Measurements from ENCODE around the gene HDAC5.
"Not testable (repeated sequence)": the region's sequence is repeated elsewhere in the genome, so short reads cannot be mapped to it uniquely, and the experiment has no call there.

Gene HDAC5

GRCh38 chr17:44132275-44132821 lies 8.9 kb upstream of the HDAC5 start:
- no peak for DNase-seq

- not testable (repeated sequence) for DNase-seq
Observed at GRCh38 chr17:44131372-44131771, 7.9 kb upstream of the HDAC5 start.

GRCh38 chr17:44130693-44131349 lies 7.4 kb upstream of the HDAC5 start:
- DNase-seq: no peak

- no peak for DNase-seq
Observed at GRCh38 chr17:44128383-44128782, 4.9 kb upstream of the HDAC5 start.

GRCh38 chr17:44124118-44124438 lies 637 bp upstream of the HDAC5 start:
- no peak for DNase-seq

- DNase-seq: no peak
Observed at GRCh38 chr17:44122816-44123355, 555 bp downstream of the HDAC5 start.

GRCh38 chr17:44121997-44122815 lies 1.2 kb downstream of the HDAC5 start:
- DNase-seq: no peak

GRCh38 chr17:44120851-44121605 lies 2.4 kb downstream of the HDAC5 start:
- no peak for DNase-seq

- DNase-seq: not testable (repeated sequence)
Observed at GRCh38 chr17:44120281-44120680, 3.2 kb downstream of the HDAC5 start.

GRCh38 chr17:44119798-44120197 lies 3.6 kb downstream of the HDAC5 start:
- no peak for DNase-seq

- DNase-seq: no peak
Observed at GRCh38 chr17:44119062-44119461, 4.4 kb downstream of the HDAC5 start.

- DNase-seq: no peak
Observed at GRCh38 chr17:44118427-44119050, 4.9 kb downstream of the HDAC5 start.

GRCh38 chr17:44117351-44117750 lies 6.1 kb downstream of the HDAC5 start:
- no peak for DNase-seq

- peak; percentile 46 for DNase-seq
Observed at GRCh38 chr17:44115585-44116415, 7.6 kb downstream of the HDAC5 start.

- DNase-seq: no peak
Observed at GRCh38 chr17:44113868-44114840, 9.3 kb downstream of the HDAC5 start.

- DNase-seq: no peak
Observed at GRCh38 chr17:44113382-44113781, 10.1 kb downstream of the HDAC5 start.

GRCh38 chr17:44112284-44113280 lies 10.9 kb downstream of the HDAC5 start:
- DNase-seq: no peak

- no peak for DNase-seq
Observed at GRCh38 chr17:44111777-44112176, 11.7 kb downstream of the HDAC5 start.

Data from HCEC 1CT (cell line).